SK-N-MC (cell line): ENCODE measurements around the gene PLA2G4C.

Experiments used
- EZH2 ChIP-seq: fragments of 200-600 bp; sonication (generic); IDR thresholded peaks from one replicate; pipeline ENCODE4 v1.6.1; 2017; ENCODE audit warnings: antibody characterized with exemption
- FOXP2 ChIP-seq: optimal IDR thresholded peaks from 2 replicates; pipeline ENCODE3; 2011; ENCODE audit warnings: mild to moderate bottlenecking, moderate library complexity; ENCODE audit not compliant: insufficient read depth; ENCODE audit errors: extremely low read length, control extremely low read depth
- POLR2AphosphoS5 ChIP-seq: IDR thresholded peaks from 2 replicates; pipeline ENCODE4 v1.6.1; 2012; ENCODE audit warnings: mild to moderate bottlenecking, low read depth, low read length, borderline replicate concordance

DNA sequence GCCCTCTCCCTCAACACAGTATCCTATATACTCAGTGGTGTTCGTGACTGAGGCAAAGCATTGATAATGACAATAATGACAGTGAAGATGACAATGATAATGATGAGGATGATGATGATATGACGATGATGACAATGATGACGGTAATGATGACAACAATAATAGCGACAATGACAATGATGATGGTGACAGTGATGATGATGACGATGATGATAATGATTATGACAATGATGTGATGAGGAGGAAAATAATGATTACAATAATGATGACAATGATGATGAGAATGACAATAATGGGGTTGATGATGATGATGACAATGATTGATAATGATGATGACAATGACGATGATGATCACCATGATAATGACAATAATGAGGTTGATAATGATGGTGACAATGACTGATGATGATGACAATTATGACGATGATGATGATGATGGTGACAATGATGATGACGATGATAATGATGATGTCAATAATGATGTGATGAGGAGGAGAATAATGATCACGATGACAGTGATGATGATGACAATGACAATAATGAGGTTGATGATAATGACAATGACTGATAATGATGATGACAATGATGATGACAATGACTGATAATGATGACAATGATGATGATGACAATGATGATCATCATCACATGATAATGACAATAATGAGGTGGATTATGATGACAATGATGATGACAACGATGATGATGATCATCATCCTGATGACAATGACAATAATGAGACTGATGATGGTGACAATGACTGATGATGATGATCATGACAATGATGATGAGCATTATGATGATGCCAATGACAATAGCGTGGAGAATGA lies 99.5 kb downstream of the PLA2G4C start:
- TF ChIP-seq EZH2, result no peak
- TF ChIP-seq POLR2AphosphoS5, result no peak
- TF ChIP-seq FOXP2, result no peak
